Body of pancreas (tissue), 4 donors: ENCODE data around the gene GJB5. TPM values are rescaled to one million over a fixed set of nuclear protein-coding genes. Genes with fewer than 3 reads are reported as not detected.
"Not testable (repeated sequence)": the region's sequence is repeated elsewhere in the genome, so short reads cannot be mapped to it uniquely, and the experiment has no call there.

Source experiments
- ATAC-seq: fragments of 150-250 bp; one replicate; pipeline ENCODE4 v1.9.1; 2016
- DNase-seq, 4 donors: peaks; one replicate each; pipeline ENCODE4 v3.0.0-alpha.2; 2019
- H3K27ac ChIP-seq, 4 donors: fragments of 200-600 bp; sonication (generic); 1 replicate in 3 of 4; 2 replicates in 1 of 4; pipeline versions ENCODE4 v1.5.1 to v1.6.1; 2016 to 2019; ENCODE audit warnings: mild to moderate bottlenecking in 1 of 4, mixed read lengths in 1 of 4, moderate library complexity in 1 of 4
- H3K27me3 ChIP-seq, 2 donors: fragments of 200-600 bp; sonication (generic); one replicate each; pipeline ENCODE4 v1.6.0; 2016; ENCODE audit warnings: mild to moderate bottlenecking in 1 of 2
- H3K36me3 ChIP-seq, 2 donors: fragments of 200-600 bp; sonication (generic); replicated peaks in 1 of 2; 2 replicates each; pipeline ENCODE4 v1.5.1; 2016; ENCODE audit warnings: low read depth in 2 of 2; ENCODE audit not compliant: insufficient read depth in 1 of 2
- H3K4me1 ChIP-seq: fragments of 200-600 bp; sonication (generic); one replicate; pipeline ENCODE4 v1.6.0; 2016
- H3K4me3 ChIP-seq, 2 donors: fragments of 200-600 bp; sonication (generic); 1 replicate in 1 of 2; 2 replicates in 1 of 2; pipeline ENCODE4 v1.5.1; 2016 to 2019
- H3K9me3 ChIP-seq, 3 donors: fragments of 200-600 bp; sonication (generic); 1 replicate in 2 of 3; 2 replicates in 1 of 3; pipeline ENCODE4 v1.5.1; 2016
- CTCF ChIP-seq, 7 experiments: fragments of 450-650 bp in 4 of 7; fragments of 200-600 bp in 3 of 7; sonication (generic) in 3 of 7; IDR thresholded peaks; one replicate each; pipeline ENCODE4 v1.5.1; 2016 to 2019; ENCODE audit warnings: antibody characterized with exemption in 7 of 7
- POLR2A ChIP-seq, 3 donors: fragments of 450-650 bp; IDR thresholded peaks; one replicate each; pipeline ENCODE4 v1.6.1; 2016; ENCODE audit warnings: antibody characterized with exemption in 3 of 3, mild to moderate bottlenecking in 2 of 3
- whole genome bisulfite sequencing, 2 donors: methylation state at CpG; one replicate each; pipeline ENCODE4 v1.1.5; 2017; 5-methylcytosine and 5-hydroxymethylcytosine counted together
- intact Hi-C: fragments of 100-400 bp; cut with DNase I; formaldehyde crosslinking; loops from one replicate; pipeline ENCODE4 v1.15.1; 2023
- total RNA-seq, 2 donors: library from RNA; depleted of rRNA; stranded (reverse); fragments of >200 nt; gene quantifications; one replicate each; pipeline ENCODE4 v1.1.0, GENCODE V29; 2016

Gene GJB5
- total RNA-seq, 2 donors from 2014 or later: not detected

DNA sequence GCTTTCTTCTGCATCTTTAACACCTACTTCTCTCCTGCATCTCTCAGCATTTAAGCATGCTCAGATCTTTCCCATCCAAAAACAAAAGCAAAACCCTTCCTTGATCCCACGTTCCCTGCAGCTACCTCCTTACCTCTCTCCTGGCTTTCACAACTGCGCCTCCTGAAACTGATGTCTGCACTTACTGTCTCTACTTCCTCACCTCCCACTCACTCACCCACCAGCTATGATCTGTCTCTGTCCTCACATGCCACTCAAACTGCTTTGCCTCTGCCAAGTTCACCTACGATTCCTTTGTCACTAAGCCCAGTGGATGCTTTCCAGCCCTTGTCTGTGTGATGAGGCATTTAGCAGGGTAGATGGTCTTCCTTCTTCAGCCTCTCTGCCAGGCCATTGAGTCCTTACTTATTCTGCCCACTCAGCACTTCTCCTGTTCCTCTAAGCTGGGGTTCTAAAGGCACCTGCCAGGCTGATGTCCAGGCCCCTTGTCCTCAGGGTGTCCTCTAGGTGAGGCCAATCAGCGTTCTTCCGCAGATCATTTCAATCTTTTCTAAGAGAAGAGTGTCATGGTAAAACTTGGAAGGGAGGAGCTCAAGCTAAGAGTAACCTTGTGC, 16.2 kb downstream of the GJB5 start:
- H3K36me3 ChIP-seq: no peaks in the 10 kb centered on the region
- no peak overlapping the region for H3K4me3 ChIP-seq
- no peak overlapping the region for H3K27ac ChIP-seq
- H3K4me1 ChIP-seq: no peaks in the 10 kb centered on the region
- intact Hi-C loops: no loop called here
- no peak for TF ChIP-seq CTCF (IDR thresholded peaks at IDR 0.05)
- TF ChIP-seq POLR2A (IDR thresholded peaks at IDR 0.05): no peak
- no peaks in the 10 kb centered on the region for H3K9me3 ChIP-seq
- ATAC-seq: no peak
- no peak for DNase-seq
- H3K27me3 ChIP-seq: no peaks in the 10 kb centered on the region
- WGBS, 2 donors: 79 to 83% methylated on average over 5 of the region's 5 CpGs

DNA sequence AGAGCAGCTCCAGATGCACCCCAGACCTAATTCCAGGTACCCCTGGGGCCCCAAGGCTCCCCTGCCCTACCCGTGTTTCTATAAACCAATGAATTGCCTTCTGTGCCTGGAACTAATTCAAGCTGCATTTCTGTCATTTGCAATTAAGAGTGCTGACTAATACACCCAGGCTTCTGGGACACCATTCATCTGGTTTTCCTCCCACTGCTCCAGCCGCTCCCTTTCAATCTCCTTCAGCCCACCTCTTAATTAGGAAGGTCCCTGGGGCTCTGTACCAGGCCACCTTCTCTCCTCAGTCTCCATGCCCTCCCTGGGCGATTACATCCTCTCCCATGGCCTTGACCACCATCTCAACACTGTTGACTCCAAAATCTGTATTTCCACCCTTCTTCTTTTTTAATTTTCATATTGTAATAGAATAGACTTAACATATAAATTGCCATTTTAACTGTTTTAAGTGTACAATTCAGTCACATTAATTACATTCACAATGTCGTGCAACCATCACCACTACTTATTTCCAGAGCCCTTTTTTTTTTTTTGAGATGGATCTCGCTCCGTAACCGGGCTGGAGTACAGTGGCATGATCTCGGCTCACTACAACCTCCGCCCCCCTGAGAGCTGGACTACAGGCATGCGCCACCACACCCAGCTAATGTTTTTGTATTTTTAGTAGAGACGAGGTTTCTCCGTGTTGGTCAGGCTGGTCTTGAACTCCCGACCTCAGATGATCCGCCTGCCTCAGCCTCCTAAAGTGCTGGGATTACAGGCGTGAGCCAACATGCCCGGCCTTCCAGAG, 16.9 kb downstream of the GJB5 start:
- DNase-seq (no peak), ATAC-seq (no peak)
- H3K27me3 ChIP-seq: no peaks in the 10 kb centered on the region
- H3K27ac ChIP-seq: no peak overlapping the region
- no peaks in the 10 kb centered on the region for H3K36me3 ChIP-seq
- WGBS, 2 donors: 82 to 84% methylated on average over 14 to 16 of the region's 16 CpGs
- no peaks in the 10 kb centered on the region for H3K4me1 ChIP-seq
- intact Hi-C loops: no loop called here
- TF ChIP-seq CTCF (IDR thresholded peaks at IDR 0.05) (no peak), POLR2A (IDR thresholded peaks at IDR 0.05) (no peak)
- H3K9me3 ChIP-seq: no peaks in the 10 kb centered on the region
- H3K4me3 ChIP-seq: no peak overlapping the region

- H3K36me3 ChIP-seq: not testable (repeated sequence)
Observed at GRCh38 chr1:34773114-34773513, 18.3 kb downstream of the GJB5 start.

GRCh38 chr1:34774957-34775356, 20.1 kb downstream of the GJB5 start:
- Histone ChIP-seq H3K4me3 (no peak overlapping the region), H3K36me3 (no peaks in the 10 kb centered on the region), H3K9me3 (no peaks in the 10 kb centered on the region), H3K27me3 (no peaks in the 10 kb centered on the region), H3K4me1 (no peaks in the 10 kb centered on the region), H3K27ac (no peak overlapping the region)
- TF ChIP-seq CTCF (IDR thresholded peaks at IDR 0.05) (no peak), POLR2A (IDR thresholded peaks at IDR 0.05) (no peak)
- no peak for DNase-seq
- WGBS, 2 donors: 73 to 74% methylated on average over 8 of the region's 8 CpGs
- intact Hi-C loops: no loop called here
- no peak for ATAC-seq

More at GRCh38 chr1:34773114-34773513, 18.3 kb downstream of the GJB5 start:
- WGBS, 2 donors: 94 to 95% methylated on average over 4 of the region's 4 CpGs
- DNase-seq, H3K27ac ChIP-seq, ATAC-seq, H3K9me3 ChIP-seq, H3K4me3 ChIP-seq, H3K27me3 ChIP-seq, H3K4me1 ChIP-seq, intact Hi-C loops: not testable (repeated sequence)

DNA sequence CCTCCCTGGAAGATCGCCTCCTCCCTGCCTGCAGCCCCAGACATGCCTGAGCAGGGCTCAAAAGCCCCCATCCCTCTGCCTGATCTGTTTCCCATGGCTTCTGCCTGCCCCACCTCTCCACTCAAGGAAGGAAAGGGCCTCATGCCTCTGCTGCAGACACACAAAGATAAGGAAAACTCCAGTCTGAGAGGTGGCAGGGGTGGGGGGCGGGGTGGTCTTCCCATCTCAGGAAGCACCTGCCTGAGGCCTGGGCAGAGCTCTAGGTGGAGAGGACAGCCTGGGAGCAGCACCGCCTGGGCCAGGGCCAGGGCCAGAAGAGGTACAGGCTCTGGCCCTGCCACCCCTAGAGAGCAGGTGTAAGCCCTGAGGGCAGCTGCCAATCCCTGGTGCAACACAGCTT, 22.1 kb downstream of the GJB5 start:
- H3K36me3 ChIP-seq: no peaks in the 10 kb centered on the region
- ATAC-seq: no peak
- DNase-seq: no peak
- no peak overlapping the region for H3K4me3 ChIP-seq
- WGBS, 2 donors: 64 to 73% methylated on average over 1 to 3 of the region's 3 CpGs
- H3K9me3 ChIP-seq: no peaks in the 10 kb centered on the region
- TF ChIP-seq POLR2A (IDR thresholded peaks at IDR 0.05): no peak
- no peak for TF ChIP-seq CTCF (IDR thresholded peaks at IDR 0.05)
- H3K27me3 ChIP-seq: no peaks in the 10 kb centered on the region
- H3K4me1 ChIP-seq: peaks cover 12% of the 10 kb centered on the region
- intact Hi-C loops: no loop called here
- H3K27ac ChIP-seq: no peak overlapping the region
